K562 (cell line): ENCODE measurements around the gene BAG1. TPM values are rescaled to one million over a fixed set of nuclear protein-coding genes. Genes with fewer than 3 reads are reported as not detected.
A peak's percentile ranks its signal among the peaks of the same experiment; 100 is the strongest.

Experiments
- CBFA2T2 ChIP-seq: fragments of 450-650 bp; conservative IDR thresholded peaks from 2 replicates; pipeline ENCODE4 v1.6.1; 2017; ENCODE audit warnings: mild to moderate bottlenecking
- DACH1 ChIP-seq: fragments of 450-650 bp; IDR thresholded peaks from 2 replicates; pipeline ENCODE4 v1.6.1; 2018; ENCODE audit not compliant: partially characterized antibody
- DEAF1 ChIP-seq: fragments of 450-650 bp; formaldehyde crosslinking; IDR thresholded peaks from 2 replicates; pipeline ENCODE4 v1.4.0; 2020; ENCODE audit warnings: mild to moderate bottlenecking, moderate library complexity
- DIDO1 ChIP-seq: fragments of 450-650 bp; IDR thresholded peaks from 2 replicates; pipeline ENCODE4 v1.6.1; 2016; ENCODE audit warnings: low read depth, missing biosample characterization, missing genetic modification characterization
- FOXK2 ChIP-seq, 2 experiments: fragments of 450-650 bp; IDR thresholded peaks in 1 of 2; conservative IDR thresholded peaks in 1 of 2; 2 replicates each; pipeline ENCODE4 v1.6.1; 2016; ENCODE audit warnings: low read depth in 2 of 2, mild to moderate bottlenecking in 1 of 2
- JUNB ChIP-seq: fragments of 450-650 bp; formaldehyde crosslinking; conservative IDR thresholded peaks from 2 replicates; pipeline ENCODE4 v1.4.0; 2020; ENCODE audit warnings: mild to moderate bottlenecking
- MAFG ChIP-seq: fragments of 450-650 bp; conservative IDR thresholded peaks from 2 replicates; pipeline ENCODE4 v1.6.1; 2016; ENCODE audit warnings: missing genetic modification characterization, missing compliant biosample characterization
- MCM2 ChIP-seq: fragments of 450-650 bp; IDR thresholded peaks from 2 replicates; pipeline ENCODE4 v1.6.1; 2017; ENCODE audit warnings: low read depth, mild to moderate bottlenecking
- NBN ChIP-seq: fragments of 450-650 bp; IDR thresholded peaks from 2 replicates; pipeline ENCODE4 v1.6.1; 2016; ENCODE audit warnings: low read depth, mild to moderate bottlenecking
- SMARCB1 ChIP-seq: IDR thresholded peaks from 2 replicates; pipeline ENCODE4 v1.6.1; 2011; ENCODE audit warnings: improper control_type of control experiment, low read depth; ENCODE audit not compliant: insufficient read length
- SMC3 ChIP-seq: conservative IDR thresholded peaks from 2 replicates; pipeline ENCODE4 v1.6.1; 2011; ENCODE audit warnings: low read depth, low read length, improper control_type of control experiment; ENCODE audit not compliant: insufficient read depth
- STAG1 ChIP-seq: sonication (generic); formaldehyde crosslinking; IDR thresholded peaks from 2 replicates; pipeline ENCODE4 v1.5.0; 2020; ENCODE audit warnings: missing genetic modification reagents, borderline replicate concordance
- TARDBP ChIP-seq: fragments of 450-650 bp; IDR thresholded peaks from 2 replicates; pipeline ENCODE4 v1.6.1; 2016
- TFAM ChIP-seq: fragments of 250-450 bp; sonication (Bioruptor Pico); conservative IDR thresholded peaks from 2 replicates; pipeline ENCODE4 v1.5.0; 2021; ENCODE audit warnings: mild to moderate bottlenecking, moderate library complexity
- ZBTB26 ChIP-seq: fragments of 450-650 bp; formaldehyde crosslinking; IDR thresholded peaks from 2 replicates; pipeline ENCODE4 v1.4.0; 2022; ENCODE audit warnings: missing genetic modification characterization
- ZZZ3 ChIP-seq: fragments of 450-650 bp; IDR thresholded peaks from 2 replicates; pipeline ENCODE4 v1.6.1; 2016; ENCODE audit warnings: antibody characterized with exemption, mild to moderate bottlenecking, moderate library complexity
- polyA plus RNA-seq, 8 experiments: library from polyadenylated mRNA; depleted of rRNA in 4 of 8; stranded (reverse) in 5 of 8; unstranded in 3 of 8; fragments of >200 nt; fragmentation: Nextera tagmentation in 2 of 8; fragmentation: Illumina TruSeq in 1 of 8; extraction: Ambion mirVana in 2 of 8; extraction: Trizol in 1 of 8; gene quantifications; 2 replicates each; pipeline versions ENCODE4 v1.2.1 to v1.2.3, GENCODE V29; 2011 to 2014; ENCODE audit warnings: inconsistent platforms in 1 of 8, missing spikeins in 1 of 8
- total RNA-seq, 7 experiments: library from RNA; depleted of rRNA in 6 of 7; stranded (reverse); fragments of >200 nt in 6 of 7; fragmentation: Illumina TruSeq in 2 of 7; extraction: Trizol in 2 of 7; gene quantifications; 2 replicates each; pipeline versions ENCODE4 v1.2.1 to v1.2.3, GENCODE V29; 2011 to 2021; ENCODE audit warnings: low replicate concordance in 1 of 7
- TF ChIP-seq, protein P1 (sequence below), 2 experiments: fragments of 450-650 bp; formaldehyde crosslinking in 1 of 2; IDR thresholded peaks; 2 replicates each; pipeline versions ENCODE4 v1.4.0 to v1.6.1; 2014 to 2020; ENCODE audit warnings: mild to moderate bottlenecking in 2 of 2, borderline replicate concordance in 1 of 2, low read depth in 1 of 2

The BAG1 gene
- total and polyA plus RNA-seq, 9 of the 15 experiments (the other 6 are each of a cell fraction or from before 2014, with no cell fraction given): 9.7 to 106 (median 56.9) TPM

DNA sequence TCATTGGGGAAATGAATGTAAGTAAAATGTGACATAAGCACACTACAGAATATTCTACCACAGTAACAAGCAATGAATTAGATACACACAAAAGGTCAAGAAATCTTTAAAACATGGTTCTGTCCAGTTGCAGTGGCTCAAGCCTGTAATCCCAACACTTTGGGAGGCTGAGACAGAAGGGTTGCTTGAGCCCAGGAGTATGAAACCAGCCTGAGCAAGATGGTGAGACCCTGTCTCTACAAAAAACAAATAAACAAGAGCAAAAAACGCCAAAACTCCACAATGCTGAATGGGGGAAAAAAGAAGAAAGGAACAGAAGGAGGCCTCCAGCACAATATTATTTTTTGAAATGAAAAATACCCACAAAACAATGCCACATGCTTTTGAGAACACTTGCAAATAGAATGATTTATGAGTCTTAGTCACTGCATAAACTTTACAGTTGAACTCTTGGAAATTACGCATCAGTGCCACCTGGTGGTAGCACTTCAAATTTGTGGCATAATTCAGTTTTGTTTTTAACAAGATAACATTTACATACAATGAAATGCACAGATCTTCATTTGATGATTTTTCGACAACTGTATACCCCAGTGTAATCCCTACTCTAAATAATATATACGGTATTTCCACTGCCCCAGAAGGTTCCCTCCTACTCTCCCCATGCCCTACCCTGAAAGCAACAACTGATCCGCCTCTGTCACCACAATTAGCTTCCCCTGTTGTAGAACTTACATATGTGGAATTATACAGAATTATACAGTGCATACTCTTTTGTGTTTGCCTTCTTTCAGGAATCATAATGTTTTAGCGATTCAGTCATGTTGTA is 39.0 kb downstream of the BAG1 start (continued):
- TF ChIP-seq DACH1 (no peak), DIDO1 (tag) (no peak), TARDBP (no peak), MCM2 (no peak), NBN (0 out of 2 replicates have a peak, but pooled peaks have one; percentile 28), SMC3 (peak; percentile 75), TFAM (no peak), JUNB (CRISPR knock-in tag) (no peak), DEAF1 (CRISPR knock-in tag) (peak; percentile 63), FOXK2 (conservative IDR thresholded peaks at IDR 0.05 in 1 of 2, IDR thresholded peaks at IDR 0.05 in 1 of 2; ENCODE audit: low read depth in 2 of 2) (0 out of 4 replicates have a peak, but pooled peaks of 1 of the 2 experiments have one; percentile 33), SMARCB1 (no peak), MAFG (tag) (no peak), ZZZ3 (no peak), CBFA2T2 (no peak), ZBTB26 (CRISPR knock-in tag) (no peak), STAG1 (CRISPR knock-in tag) (no peak)
- TF ChIP-seq, protein P1, sequence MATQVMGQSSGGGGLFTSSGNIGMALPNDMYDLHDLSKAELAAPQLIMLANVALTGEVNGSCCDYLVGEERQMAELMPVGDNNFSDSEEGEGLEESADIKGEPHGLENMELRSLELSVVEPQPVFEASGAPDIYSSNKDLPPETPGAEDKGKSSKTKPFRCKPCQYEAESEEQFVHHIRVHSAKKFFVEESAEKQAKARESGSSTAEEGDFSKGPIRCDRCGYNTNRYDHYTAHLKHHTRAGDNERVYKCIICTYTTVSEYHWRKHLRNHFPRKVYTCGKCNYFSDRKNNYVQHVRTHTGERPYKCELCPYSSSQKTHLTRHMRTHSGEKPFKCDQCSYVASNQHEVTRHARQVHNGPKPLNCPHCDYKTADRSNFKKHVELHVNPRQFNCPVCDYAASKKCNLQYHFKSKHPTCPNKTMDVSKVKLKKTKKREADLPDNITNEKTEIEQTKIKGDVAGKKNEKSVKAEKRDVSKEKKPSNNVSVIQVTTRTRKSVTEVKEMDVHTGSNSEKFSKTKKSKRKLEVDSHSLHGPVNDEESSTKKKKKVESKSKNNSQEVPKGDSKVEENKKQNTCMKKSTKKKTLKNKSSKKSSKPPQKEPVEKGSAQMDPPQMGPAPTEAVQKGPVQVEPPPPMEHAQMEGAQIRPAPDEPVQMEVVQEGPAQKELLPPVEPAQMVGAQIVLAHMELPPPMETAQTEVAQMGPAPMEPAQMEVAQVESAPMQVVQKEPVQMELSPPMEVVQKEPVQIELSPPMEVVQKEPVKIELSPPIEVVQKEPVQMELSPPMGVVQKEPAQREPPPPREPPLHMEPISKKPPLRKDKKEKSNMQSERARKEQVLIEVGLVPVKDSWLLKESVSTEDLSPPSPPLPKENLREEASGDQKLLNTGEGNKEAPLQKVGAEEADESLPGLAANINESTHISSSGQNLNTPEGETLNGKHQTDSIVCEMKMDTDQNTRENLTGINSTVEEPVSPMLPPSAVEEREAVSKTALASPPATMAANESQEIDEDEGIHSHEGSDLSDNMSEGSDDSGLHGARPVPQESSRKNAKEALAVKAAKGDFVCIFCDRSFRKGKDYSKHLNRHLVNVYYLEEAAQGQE (IDR thresholded peaks at IDR 0.05; ENCODE audit: borderline replicate concordance): peak; percentile 83
- TF ChIP-seq, protein P1 (CRISPR knock-in tag; IDR thresholded peaks at IDR 0.05; ENCODE audit: low read depth): no peak
